GM12878 (cell line): Measurements from ENCODE around the gene LYRM2. TPM values are rescaled to one million over a fixed set of nuclear protein-coding genes. Genes with fewer than 3 reads are reported as not detected.

ENCODE experiments used
- ATAC-seq: fragments of 200-7000 bp; cut with Tn5 transposase; 3 replicates; pipeline ENCODE4 v1.9.1; 2020; ENCODE audit warnings: mild to moderate bottlenecking, moderate library complexity
- BruUV-seq: library from RNA; stranded (reverse); fragments of 400-500 nt; replicated peaks from 2 replicates; lab custom pipeline; 2021; lab: Mats Ljungman, UMichigan
- CTCF ChIA-PET: fragments of 300-600 bp; sonication (Branson Sonifier 250); formaldehyde crosslinking; extraction: SDS; loops from one replicate; lab custom pipeline; 2021; ENCODE audit warnings: inconsistent platforms; lab: Yijun Ruan, JAX
- POLR2A ChIA-PET: fragments of 350-600 bp; formaldehyde crosslinking; extraction: SDS; loops from one replicate; lab custom pipeline; 2021; ENCODE audit warnings: inconsistent platforms; lab: Charles Lee
- RAD21 ChIA-PET: fragments of 300-600 bp; sonication (Branson Sonifier 250); formaldehyde crosslinking; loops from one replicate; lab custom pipeline; 2023; ENCODE audit warnings: antibody characterized with exemption; ENCODE audit not compliant: unreplicated experiment; lab: Charles Lee
- SMC1A ChIA-PET: fragments of 300-600 bp; sonication (Branson Sonifier 250); formaldehyde crosslinking; loops from one replicate; lab custom pipeline; 2023; ENCODE audit not compliant: unreplicated experiment, uncharacterized antibody; lab: Charles Lee
- DNase-seq: peaks from one replicate; pipeline ENCODE4 v3.0.0-alpha.2; 2011; ENCODE audit warnings: low read depth, low spot score
- FAIRE-seq: peaks from 3 replicates; lab custom pipeline; 2011; peaks lifted over from hg19 to GRCh38; lab: Jason Lieb, UNC
- H2AFZ ChIP-seq: 2 replicates; pipeline ENCODE4 v1.6.0; 2011; ENCODE audit warnings: low read depth, low read length, control low read depth; ENCODE audit not compliant: control insufficient read depth
- H3K27ac ChIP-seq: 2 replicates; pipeline ENCODE4 v1.5.1; 2011; ENCODE audit warnings: control low read depth; ENCODE audit not compliant: control insufficient read depth, insufficient read depth
- H3K27me3 ChIP-seq, 2 experiments: replicated peaks in 1 of 2; 2 replicates each; pipeline versions ENCODE4 v1.6.0 to v1.6.1; 2011; ENCODE audit warnings: low read length in 1 of 2; ENCODE audit not compliant: control insufficient read depth in 2 of 2, insufficient read depth in 2 of 2
- H3K36me3 ChIP-seq, 2 experiments: 2 replicates each; pipeline ENCODE4 v1.5.1; 2011; ENCODE audit warnings: low read length in 1 of 2; ENCODE audit not compliant: control insufficient read depth in 2 of 2, insufficient read depth in 2 of 2
- H3K4me1 ChIP-seq: 2 replicates; pipeline ENCODE4 v1.6.1; 2011; ENCODE audit warnings: mild to moderate bottlenecking, low read length, moderate library complexity, mixed read lengths; ENCODE audit not compliant: control insufficient read depth, insufficient read depth
- H3K4me2 ChIP-seq: 2 replicates; pipeline ENCODE4 v1.6.0; 2011; ENCODE audit warnings: control low read depth; ENCODE audit not compliant: control insufficient read depth, insufficient read depth
- H3K4me3 ChIP-seq: fragments of 200-600 bp; sonication (generic); 2 replicates; pipeline ENCODE4 v1.5.1; 2016
- H3K79me2 ChIP-seq: 2 replicates; pipeline ENCODE4 v1.6.0; 2011; ENCODE audit warnings: low read length; ENCODE audit not compliant: control insufficient read depth, insufficient read depth
- H3K9ac ChIP-seq: 2 replicates; pipeline ENCODE4 v1.8.0; 2011; ENCODE audit warnings: low read length, control low read depth, mixed read lengths; ENCODE audit not compliant: control insufficient read depth, insufficient read depth
- H3K9me3 ChIP-seq: replicated peaks from 3 replicates; pipeline ENCODE4 v1.5.1; 2011; ENCODE audit warnings: mild to moderate bottlenecking, low read length; ENCODE audit not compliant: control insufficient read depth, insufficient read depth
- H4K20me1 ChIP-seq: 2 replicates; pipeline ENCODE4 v1.6.0; 2011; ENCODE audit not compliant: control insufficient read depth, insufficient read depth
- ATF7 ChIP-seq: fragments of 450-650 bp; IDR thresholded peaks from 2 replicates; pipeline ENCODE4 v1.6.1; 2016; ENCODE audit warnings: low read depth, mild to moderate bottlenecking
- BCL3 ChIP-seq: IDR thresholded peaks from 2 replicates; pipeline ENCODE4 v1.6.1; 2011; ENCODE audit warnings: borderline replicate concordance, low read depth, mild to moderate bottlenecking, moderate library complexity, low read length; ENCODE audit not compliant: insufficient read depth, poor library complexity, severe bottlenecking
- EGR1 ChIP-seq, 2 experiments: IDR thresholded peaks; 1 replicate in 1 of 2; 2 replicates in 1 of 2; pipeline ENCODE4 v1.6.1; 2011 to 2012; ENCODE audit warnings: low read depth in 2 of 2, low read length in 2 of 2, borderline replicate concordance in 1 of 2, mild to moderate bottlenecking in 1 of 2, moderate library complexity in 1 of 2
- IRF4 ChIP-seq: IDR thresholded peaks from 2 replicates; pipeline ENCODE4 v1.6.1; 2011; ENCODE audit warnings: low read depth, low read length
- JUNB ChIP-seq: IDR thresholded peaks from 2 replicates; pipeline ENCODE4 v1.6.1; 2016; ENCODE audit warnings: antibody characterized with exemption, mild to moderate bottlenecking
- MYC ChIP-seq: IDR thresholded peaks from 2 replicates; pipeline ENCODE4 v1.6.1; 2011; ENCODE audit warnings: mild to moderate bottlenecking, low read length, moderate library complexity, inconsistent platforms; ENCODE audit not compliant: insufficient read depth, insufficient replicate concordance, insufficient read length, severe bottlenecking
- SMAD5 ChIP-seq: IDR thresholded peaks from 2 replicates; pipeline ENCODE4 v1.6.1; 2016; ENCODE audit warnings: antibody characterized with exemption, low read depth
- WGBS: methylation state at CpG from one replicate; pipeline ENCODE4 v1.1.6; 2016; ENCODE audit warnings: low lambda C conversion rate; ENCODE audit not compliant: insufficient replicate concordance, insufficient coverage; ENCODE audit errors: missing lambda C conversion rate; 5-methylcytosine and 5-hydroxymethylcytosine counted together
- in situ Hi-C: fragments of 300-500 bp; cut with MboI; formaldehyde crosslinking; loops from 9 replicates; pipeline ENCODE4 v1.14.3; 2018; ENCODE audit warnings: mixed read lengths
- intact Hi-C: fragments of 100-400 bp; cut with micrococcal nuclease; formaldehyde crosslinking; loops from one replicate; pipeline ENCODE4 v1.14.2; 2022; ENCODE audit not compliant: unreplicated experiment
- polyA plus RNA-seq, 11 experiments: library from polyadenylated mRNA; depleted of rRNA in 4 of 11; unstranded in 6 of 11; stranded (reverse) in 5 of 11; fragments of >200 nt; fragmentation: Nextera tagmentation in 4 of 11; fragmentation: Illumina TruSeq in 1 of 11; extraction: Ambion mirVana in 4 of 11; extraction: Trizol in 1 of 11; gene quantifications; 1 replicate in 1 of 11; 2 replicates in 10 of 11; pipeline versions ENCODE4 v1.2.1 to v1.2.3, GENCODE V29; 2011 to 2016; ENCODE audit warnings: inconsistent platforms in 2 of 11, missing spikeins in 2 of 11, low read depth in 1 of 11
- total RNA-seq, 4 experiments: library from RNA; depleted of rRNA in 3 of 4; stranded (reverse); fragments of >200 nt in 3 of 4; fragmentation: Illumina TruSeq in 1 of 4; extraction: Trizol in 1 of 4; gene quantifications; 2 replicates each; pipeline versions ENCODE4 v1.2.1 to v1.2.3, GENCODE V29; 2013 to 2021

LYRM2 gene
- total and polyA plus RNA-seq, 10 of the 15 experiments (the other 5 are each of a cell fraction or from before 2014, with no cell fraction given): 17.2 to 75.0 (median 30.9) TPM

- no peak for DNase-seq
- Histone ChIP-seq H3K27ac (no peak overlapping the region), H3K27me3 (no peaks in the 10 kb centered on the region), H3K4me3 (no peak overlapping the region), H3K4me2 (no peak overlapping the region), H2AFZ (no peak overlapping the region), H3K4me1 (no peaks in the 10 kb centered on the region), H3K79me2 (no peaks in the 10 kb centered on the region), H3K9ac (no peak overlapping the region), H3K9me3 (no peaks in the 10 kb centered on the region), H4K20me1 (no peaks in the 10 kb centered on the region), H3K36me3 (peaks cover 4 to 34% of the 10 kb centered on the region in 2 experiments)
- TF ChIP-seq SMAD5 (no peak), EGR1 (IDR thresholded peaks at IDR 0.05; ENCODE audit: borderline replicate concordance in 1 of 2, low read depth in 2 of 2, low read length in 2 of 2) (no peak), MYC (no peak), IRF4 (peak; percentile 24; the same call in 1 of the 2 replicates), JUNB (peak; percentile 43), BCL3 (no peak), ATF7 (no peak)
- BruUV-seq: no TSS peak
- ChIA-PET SMC1A (interaction anchor here (0.8 kb wide), 1 partner anchor 9 kb away, joined by 3 read pairs; no protein-coding TSS in a partner anchor), CTCF (no interaction called here), POLR2A (interaction anchor here (0.5 kb wide), 1 partner anchor 1449 kb away, joined by 4 read pairs; no protein-coding TSS in a partner anchor), RAD21 (no interaction called here)
- ATAC-seq: no peak
- 87% methylated on average over 4 of the region's 4 CpGs for WGBS
- in situ Hi-C loops: no loop called here
- FAIRE-seq: no peak
- intact Hi-C loops: no loop called here
Measured at GRCh38 chr6:89644864-89645263, 6.3 kb upstream of the LYRM2 start.
